Measurements from ENCODE around the gene DRAXIN.

The DRAXIN gene

GRCh38 chr1:11740258-11741192 is 49.0 kb downstream of the DRAXIN start:
- no peak for DNase-seq

- DNase-seq: no peak
Measured at GRCh38 chr1:11741482-11741881, 50.0 kb downstream of the DRAXIN start.

GRCh38 chr1:11741919-11742558 is 50.5 kb downstream of the DRAXIN start:
- no peak for DNase-seq

- no peak for DNase-seq
Measured at GRCh38 chr1:11744287-11744686, 52.8 kb downstream of the DRAXIN start.

GRCh38 chr1:11746092-11746491 is 54.6 kb downstream of the DRAXIN start:
- no peak for DNase-seq

GRCh38 chr1:11746795-11747487 is 55.4 kb downstream of the DRAXIN start:
- DNase-seq: no peak

- no peak for DNase-seq
Measured at GRCh38 chr1:11748294-11749202, 57.0 kb downstream of the DRAXIN start.

GRCh38 chr1:11749203-11749689 is 57.7 kb downstream of the DRAXIN start:
- DNase-seq: peak; percentile 8

- DNase-seq: no peak
Measured at GRCh38 chr1:11749996-11750395, 58.5 kb downstream of the DRAXIN start.

GRCh38 chr1:11751087-11751486 is 59.6 kb downstream of the DRAXIN start:
- DNase-seq: no peak

GRCh38 chr1:11752359-11753088 is 61.0 kb downstream of the DRAXIN start:
- DNase-seq: no peak

- DNase-seq: no peak
Measured at GRCh38 chr1:11753555-11754208, 62.2 kb downstream of the DRAXIN start.

- DNase-seq: no peak
Measured at GRCh38 chr1:11757047-11757446, 65.5 kb downstream of the DRAXIN start.

GRCh38 chr1:11759791-11760190 is 68.3 kb downstream of the DRAXIN start:
- DNase-seq: no peak

- no peak for DNase-seq
Measured at GRCh38 chr1:11761285-11761684, 69.8 kb downstream of the DRAXIN start.

GRCh38 chr1:11761988-11762406 is 70.5 kb downstream of the DRAXIN start, which contains the start of gene C1orf167:
Gene C1orf167 (plus strand): TSS chr1:11762193. CDS start chr1:11764401, 2,208 bp downstream.
- DNase-seq: no peak

GRCh38 chr1:11764115-11764514 is 72.6 kb downstream of the DRAXIN start:
- DNase-seq: no peak

GRCh38 chr1:11764519-11764918 is 73.0 kb downstream of the DRAXIN start:
- no peak for DNase-seq

- no peak for DNase-seq
Measured at GRCh38 chr1:11765661-11766428, 74.3 kb downstream of the DRAXIN start.

- DNase-seq: no peak
Measured at GRCh38 chr1:11766429-11766776, 74.9 kb downstream of the DRAXIN start.
